ENCODE measurements around the gene TMEM41A. TPM values are rescaled to one million over a fixed set of nuclear protein-coding genes. Genes with fewer than 3 reads are reported as not detected.

The TMEM41A gene
- 13.3 and 15.4 TPM in 2 replicates for total RNA-seq (2014; rRNA removed; shearing (Covaris generic))
- 8.3 and 9.5 TPM in 2 replicates for polyA plus RNA-seq (2014; cell fraction: nucleus; rRNA removed)

- peak; percentile 76 for DNase-seq (ENCODE audit: extremely low read depth, low read depth)
Measured at GRCh38 chr3:185498503-185499396, at the start of gene TMEM41A. TSS of gene TMEM41A (minus strand) at chr3:185499035. CDS start at chr3:185498961, 74 bp downstream.

- DNase-seq (ENCODE audit: extremely low read depth, low read depth): no peak
Measured at GRCh38 chr3:185540695-185541094, 41.9 kb upstream of the TMEM41A start.

GRCh38 chr3:185539934-185540333 is 41.1 kb upstream of the TMEM41A start:
- DNase-seq (ENCODE audit: extremely low read depth, low read depth): no peak

- DNase-seq (ENCODE audit: extremely low read depth, low read depth): peak; percentile 90
Measured at GRCh38 chr3:185537369-185537970, 38.6 kb upstream of the TMEM41A start.

- no peak for DNase-seq (ENCODE audit: extremely low read depth, low read depth)
Measured at GRCh38 chr3:185534511-185534910, 35.7 kb upstream of the TMEM41A start.

- DNase-seq (ENCODE audit: extremely low read depth, low read depth): no peak
Measured at GRCh38 chr3:185532901-185533300, 34.1 kb upstream of the TMEM41A start.

GRCh38 chr3:185530856-185531255 is 32.0 kb upstream of the TMEM41A start:
- no peak for DNase-seq (ENCODE audit: extremely low read depth, low read depth)

- no peak for DNase-seq (ENCODE audit: extremely low read depth, low read depth)
Measured at GRCh38 chr3:185528532-185528931, 29.7 kb upstream of the TMEM41A start.

GRCh38 chr3:185527364-185527763 is 28.5 kb upstream of the TMEM41A start:
- DNase-seq (ENCODE audit: extremely low read depth, low read depth): no peak

- no peak for DNase-seq (ENCODE audit: extremely low read depth, low read depth)
Measured at GRCh38 chr3:185526349-185526951, 27.6 kb upstream of the TMEM41A start.

GRCh38 chr3:185521349-185522138 is 22.7 kb upstream of the TMEM41A start:
- DNase-seq (ENCODE audit: extremely low read depth, low read depth): no peak

- no peak for DNase-seq (ENCODE audit: extremely low read depth, low read depth)
Measured at GRCh38 chr3:185519021-185519420, 20.2 kb upstream of the TMEM41A start.

- no peak for DNase-seq (ENCODE audit: extremely low read depth, low read depth)
Measured at GRCh38 chr3:185517387-185518130, 18.7 kb upstream of the TMEM41A start.

GRCh38 chr3:185511711-185512110 is 12.9 kb upstream of the TMEM41A start:
- no peak for DNase-seq (ENCODE audit: extremely low read depth, low read depth)

- DNase-seq (ENCODE audit: extremely low read depth, low read depth): no peak
Measured at GRCh38 chr3:185508335-185508991, 9.6 kb upstream of the TMEM41A start.

- DNase-seq (ENCODE audit: extremely low read depth, low read depth): no peak
Measured at GRCh38 chr3:185507883-185508282, 9.0 kb upstream of the TMEM41A start.

GRCh38 chr3:185504636-185505035 is 5.8 kb upstream of the TMEM41A start:
- no peak for DNase-seq (ENCODE audit: extremely low read depth, low read depth)

- DNase-seq (ENCODE audit: extremely low read depth, low read depth): no peak
Measured at GRCh38 chr3:185503521-185503920, 4.7 kb upstream of the TMEM41A start.

- DNase-seq (ENCODE audit: extremely low read depth, low read depth): no peak
Measured at GRCh38 chr3:185502987-185503386, 4.2 kb upstream of the TMEM41A start.
